NK-92 (cell line): Measurements from ENCODE around the gene FAM167B.
A peak's percentile ranks its signal among the peaks of the same experiment; 100 is the strongest.

Experiments used
- DNase-seq: peaks from one replicate; lab custom pipeline; 2025; ENCODE audit not compliant: unreplicated experiment; lab: John Stamatoyannopoulos, UW

Gene FAM167B

GRCh38 chr1:32246888-32247273, at the start of gene FAM167B:
Gene FAM167B, plus strand, starts transcription at chr1:32247222. Its CDS starts 200 bp downstream, at chr1:32247422.
- DNase-seq: no peak

- no peak for DNase-seq
Measured at GRCh38 chr1:32197837-32198236, 49.2 kb upstream of the FAM167B start.

- DNase-seq: no peak
Measured at GRCh38 chr1:32198237-32199042, 48.6 kb upstream of the FAM167B start.

- DNase-seq: no peak
Measured at GRCh38 chr1:32199043-32199716, 47.8 kb upstream of the FAM167B start.

- no peak for DNase-seq
Measured at GRCh38 chr1:32199717-32200072, 47.3 kb upstream of the FAM167B start.

GRCh38 chr1:32200226-32201010, 46.6 kb upstream of the FAM167B start, which contains the start of gene CCDC28B:
Gene CCDC28B, plus strand, starts transcription at chr1:32200595. Its CDS starts 1,341 bp downstream, at chr1:32201936.
- no peak for DNase-seq

- DNase-seq: no peak
Measured at GRCh38 chr1:32201011-32201855, 45.8 kb upstream of the FAM167B start.

- DNase-seq: no peak
Measured at GRCh38 chr1:32204943-32205361, 42.1 kb upstream of the FAM167B start.

GRCh38 chr1:32205401-32206370, 41.3 kb upstream of the FAM167B start, which contains the start of gene IQCC:
Gene IQCC, plus strand, starts transcription at chr1:32205671. Its CDS starts 11 bp downstream, at chr1:32205682.
- peak; percentile 22 for DNase-seq

GRCh38 chr1:32208469-32208868, 38.6 kb upstream of the FAM167B start:
- no peak for DNase-seq

- DNase-seq: no peak
Measured at GRCh38 chr1:32208891-32209328, 38.1 kb upstream of the FAM167B start, which contains the start of gene DCDC2B. Gene DCDC2B, plus strand, starts transcription at chr1:32209089. Its CDS starts 5 bp downstream, at chr1:32209094.

- no peak for DNase-seq
Measured at GRCh38 chr1:32215629-32216480, 31.2 kb upstream of the FAM167B start.

- DNase-seq: no peak
Measured at GRCh38 chr1:32216566-32216965, 30.5 kb upstream of the FAM167B start.

- no peak for DNase-seq
Measured at GRCh38 chr1:32219022-32219421, 28.0 kb upstream of the FAM167B start.

GRCh38 chr1:32220746-32221580, 26.1 kb upstream of the FAM167B start:
- no peak for DNase-seq

- DNase-seq: no peak
Measured at GRCh38 chr1:32221581-32221979, 25.4 kb upstream of the FAM167B start.

- no peak for DNase-seq
Measured at GRCh38 chr1:32221980-32222755, 24.9 kb upstream of the FAM167B start, which contains the start of the genes EIF3I and TMEM234. Gene EIF3I, plus strand, starts transcription at chr1:32222407. Its CDS starts 35 bp downstream, at chr1:32222442. Gene TMEM234, minus strand, starts transcription at chr1:32222353. Its CDS starts 31 bp downstream, at chr1:32222322.
